Smooth muscle cell of the brain vasculature (primary cell): ENCODE measurements around the gene GPC6.

Source experiments
- DNase-seq: peaks from one replicate; pipeline ENCODE4 v3.0.0-alpha.2; 2012; ENCODE audit warnings: low read depth, low spot score

Gene GPC6

GRCh38 chr13:94160875-94161274 lies 934.3 kb downstream of the GPC6 start:
- DNase-seq: no peak

DNA sequence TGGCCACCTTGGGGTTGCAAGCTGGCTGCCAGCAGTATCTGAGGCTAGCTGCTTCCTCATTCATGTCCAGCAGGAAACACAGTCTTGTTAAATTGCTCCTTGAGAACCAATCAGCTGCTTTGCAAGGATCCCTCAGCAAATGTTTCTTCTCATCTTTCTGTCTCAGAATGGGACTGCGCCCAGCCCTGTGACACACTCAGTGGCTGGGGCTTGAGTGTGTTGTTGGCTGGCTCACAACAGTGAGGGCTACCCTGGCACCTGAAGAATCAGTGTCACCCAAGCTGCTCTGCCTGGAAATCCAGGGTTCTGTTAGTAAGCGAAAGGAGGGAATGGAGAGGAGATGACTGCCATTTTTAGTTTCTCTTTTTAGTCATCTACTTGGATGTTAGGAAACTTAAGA lies 935.7 kb downstream of the GPC6 start:
- no peak for DNase-seq

DNA sequence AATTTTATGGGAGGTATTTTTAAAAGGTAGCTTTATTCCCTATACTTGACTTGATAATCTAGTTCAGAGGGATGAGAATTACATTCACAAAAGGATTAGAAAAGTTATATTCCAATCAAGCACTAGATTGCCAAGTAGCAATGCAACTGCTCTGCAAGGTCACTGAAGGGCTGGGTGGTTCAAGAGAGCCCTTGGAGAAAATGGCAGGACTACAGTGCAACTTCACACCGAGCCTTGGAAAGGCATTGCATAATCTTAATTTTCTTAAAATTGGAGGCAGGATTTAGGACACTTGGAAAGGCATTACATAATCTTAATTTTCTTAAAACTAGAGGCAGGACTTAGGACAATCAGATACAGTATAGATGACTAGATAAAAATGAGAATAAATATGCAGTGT lies 936.9 kb downstream of the GPC6 start:
- no peak for DNase-seq

GRCh38 chr13:94168783-94169453 lies 942.3 kb downstream of the GPC6 start:
- no peak for DNase-seq

DNA sequence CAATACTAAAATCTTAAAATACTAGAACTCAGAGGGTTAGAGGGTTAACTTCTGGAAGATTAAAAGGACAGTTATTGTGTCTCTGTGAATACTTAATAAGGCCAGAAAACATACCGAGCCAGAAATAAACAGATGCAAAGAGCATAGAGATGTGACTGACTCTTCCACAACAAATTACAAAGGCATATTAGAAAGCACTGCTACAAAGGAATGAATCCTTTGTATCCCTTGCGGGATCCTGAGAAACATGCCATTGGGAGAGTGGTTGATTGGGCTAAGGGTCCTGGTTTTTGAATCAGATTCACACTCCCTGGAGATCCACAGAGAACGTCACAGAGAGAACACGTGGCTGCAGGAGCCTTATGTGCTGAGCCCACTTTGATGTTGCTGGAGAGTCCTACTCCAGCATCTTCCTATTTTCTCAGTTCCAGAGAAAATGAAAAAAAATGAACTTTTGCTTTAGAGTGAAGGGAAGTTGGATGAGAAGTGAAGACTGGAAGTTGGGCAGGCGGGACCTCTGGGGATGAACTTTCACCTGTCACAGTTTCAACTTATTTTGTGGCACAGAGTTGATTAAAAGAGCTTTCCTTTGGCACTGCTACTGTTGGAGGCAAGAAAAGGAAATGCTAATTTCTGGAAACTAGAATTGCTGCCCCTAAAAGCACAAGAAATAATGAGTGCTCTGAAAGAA lies 943.0 kb downstream of the GPC6 start:
- DNase-seq: no peak

DNA sequence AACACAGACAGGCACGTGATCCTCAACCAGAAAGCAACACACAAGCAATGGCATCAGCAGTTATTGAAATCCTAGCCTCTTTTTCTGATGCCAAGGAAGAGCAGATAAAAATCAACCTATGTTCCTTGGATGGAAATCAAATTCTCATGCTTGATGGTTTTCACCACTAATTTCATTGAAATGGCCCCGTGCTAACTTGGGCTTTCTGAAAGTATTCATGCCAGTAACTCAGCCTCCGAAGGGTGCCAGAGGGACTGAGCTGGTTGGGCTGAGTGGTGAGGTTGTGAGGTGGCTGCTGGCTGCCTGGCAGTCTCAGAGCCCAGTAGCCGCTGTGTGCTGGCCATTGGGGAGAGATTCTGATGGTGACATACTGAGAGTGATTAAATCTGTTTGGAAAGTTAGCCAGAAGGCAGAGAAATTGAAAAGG lies 943.6 kb downstream of the GPC6 start:
- no peak for DNase-seq

- DNase-seq: no peak
Measured at GRCh38 chr13:94172416-94172815, 945.8 kb downstream of the GPC6 start.

DNA sequence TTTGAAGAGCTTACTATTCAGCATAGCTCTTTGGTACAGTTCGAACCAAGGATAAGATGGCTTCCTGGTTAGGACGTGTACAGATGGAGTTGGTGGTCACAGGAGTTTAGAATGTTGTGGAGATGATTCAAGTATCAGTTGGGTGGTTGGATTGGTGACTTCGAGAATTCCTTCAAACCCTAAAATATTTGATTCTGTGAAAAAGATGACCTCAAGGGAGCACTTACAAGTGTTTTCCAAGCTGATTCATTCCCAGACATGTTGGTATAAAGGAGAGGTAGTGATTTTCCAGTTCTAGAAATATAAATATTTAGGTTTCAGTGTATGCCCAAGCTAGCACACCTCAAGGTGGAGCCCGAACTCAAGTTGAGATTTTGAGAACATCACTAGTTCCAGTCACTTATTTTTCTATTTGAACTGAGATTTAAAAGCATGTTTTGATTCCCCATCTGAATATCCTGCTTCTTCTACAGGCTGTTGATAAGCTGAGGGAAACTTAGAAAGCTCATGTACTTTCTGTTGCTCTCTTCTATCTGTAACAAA lies 946.8 kb downstream of the GPC6 start:
- no peak for DNase-seq

DNA sequence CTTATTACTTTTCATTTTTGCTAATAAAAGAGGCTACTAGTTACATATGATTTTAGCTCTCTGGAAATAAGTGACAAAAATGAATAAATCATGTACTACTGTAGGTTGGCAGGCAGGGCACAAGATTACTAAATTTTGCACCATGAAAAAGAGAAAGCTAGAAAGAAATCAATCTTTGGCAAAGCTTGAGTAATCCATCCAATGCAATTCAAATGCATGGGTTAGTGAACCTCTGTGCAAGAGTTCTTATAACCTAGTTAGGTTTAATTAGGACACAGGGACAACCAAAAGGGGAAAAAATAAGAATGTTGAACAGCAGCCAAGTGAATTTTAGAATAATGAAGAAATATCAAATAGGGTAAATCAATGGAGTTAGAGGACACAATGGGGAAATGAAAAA lies 947.4 kb downstream of the GPC6 start:
- DNase-seq: no peak

GRCh38 chr13:94175076-94175475 lies 948.5 kb downstream of the GPC6 start:
- no peak for DNase-seq

DNA sequence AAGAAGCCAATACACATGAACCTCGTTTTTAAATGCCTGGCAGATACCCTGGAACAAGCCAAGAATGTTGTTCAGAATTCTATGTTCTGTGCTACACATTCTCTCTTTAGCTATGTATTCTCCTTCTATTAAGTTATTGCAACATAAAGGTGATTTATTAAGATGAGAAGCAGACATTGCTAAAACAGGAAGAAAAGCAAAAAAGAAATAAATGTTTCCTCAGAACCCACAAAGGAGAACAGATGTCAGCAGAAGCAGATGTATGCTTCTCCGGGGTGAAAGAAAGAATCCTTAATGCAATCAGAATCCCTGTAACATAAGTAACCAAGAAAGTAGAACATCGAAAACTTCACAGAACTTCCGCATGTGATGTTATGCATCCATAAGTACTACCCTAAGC lies 950.0 kb downstream of the GPC6 start:
- DNase-seq: no peak

DNA sequence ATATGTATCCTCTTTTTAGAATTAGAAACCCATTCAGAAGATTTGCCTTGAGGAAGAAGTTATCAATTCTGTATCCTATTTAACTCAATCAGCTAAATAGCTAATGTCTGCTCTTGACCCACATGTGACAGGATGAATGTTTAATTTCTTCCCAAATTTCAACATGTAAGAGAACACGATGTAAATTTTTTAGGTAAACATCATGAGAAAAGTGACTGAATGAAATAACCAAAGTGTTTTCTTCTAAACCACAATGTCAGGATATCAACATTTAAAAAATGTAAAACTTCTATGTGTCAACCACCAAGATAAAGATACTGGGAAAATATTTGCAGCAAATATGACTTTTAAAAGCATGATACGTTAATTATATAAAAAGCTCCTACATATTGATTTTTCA lies 950.4 kb downstream of the GPC6 start:
- no peak for DNase-seq

- no peak for DNase-seq
Measured at GRCh38 chr13:94178625-94179244, 952.1 kb downstream of the GPC6 start.

DNA sequence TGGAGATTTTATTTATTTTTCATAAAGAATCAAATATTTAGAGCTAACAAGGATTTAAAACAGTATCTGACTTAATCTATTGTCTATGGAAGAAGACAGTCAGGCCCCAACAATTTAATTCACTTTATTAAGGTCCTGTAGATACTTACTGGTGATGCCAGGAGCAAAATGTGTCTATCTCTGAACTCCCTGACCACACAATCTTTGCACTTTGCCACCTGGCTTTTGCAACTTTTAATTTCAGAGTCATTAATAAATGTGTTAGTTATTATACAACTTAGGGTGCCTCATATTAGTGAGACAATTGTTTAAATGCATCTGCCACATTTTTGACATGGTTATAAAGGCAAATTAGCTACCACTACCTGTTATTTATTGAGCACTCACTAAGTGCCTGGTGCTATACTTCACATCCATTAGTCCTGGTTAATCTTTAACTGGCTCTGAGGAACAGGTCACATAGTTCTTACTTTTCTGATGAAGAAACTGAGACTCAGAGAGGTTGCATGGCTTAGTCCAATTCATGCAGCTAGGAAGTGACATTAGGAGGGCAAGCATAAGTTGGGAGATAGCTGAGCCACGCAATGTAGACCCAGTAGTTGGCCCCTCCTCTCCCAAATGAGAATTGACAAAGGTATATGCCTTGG lies 955.0 kb downstream of the GPC6 start:
- DNase-seq: no peak

- DNase-seq: no peak
Measured at GRCh38 chr13:94182185-94182761, 955.7 kb downstream of the GPC6 start.

- no peak for DNase-seq
Measured at GRCh38 chr13:94186470-94186869, 959.9 kb downstream of the GPC6 start.

- no peak for DNase-seq
Measured at GRCh38 chr13:94188201-94188854, 961.7 kb downstream of the GPC6 start.

DNA sequence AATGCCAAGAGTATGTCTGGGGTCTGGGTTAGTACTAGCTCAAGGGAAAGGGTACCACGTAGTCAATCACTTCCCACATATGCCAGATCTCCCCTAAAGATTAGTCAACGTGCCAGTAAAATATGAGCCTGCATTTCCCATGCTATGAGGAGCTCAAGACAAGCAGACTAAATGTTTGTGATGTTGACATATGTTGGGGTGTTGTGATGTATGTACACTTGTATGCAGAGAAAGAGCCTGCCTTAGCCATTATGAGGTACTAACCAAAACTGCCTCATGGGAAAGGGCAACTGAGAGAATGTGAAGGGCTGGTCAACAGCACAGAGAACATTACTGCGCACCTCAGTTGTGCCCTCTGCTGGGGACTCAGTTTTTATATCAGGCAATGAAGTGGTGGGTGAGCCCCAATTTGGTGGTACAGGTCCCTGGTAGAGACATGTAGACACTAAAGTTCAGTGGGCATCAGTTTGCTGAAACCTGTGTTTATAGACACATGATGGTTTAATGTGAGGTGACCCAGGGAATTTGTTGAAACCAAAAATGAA lies 965.9 kb downstream of the GPC6 start:
- no peak for DNase-seq

GRCh38 chr13:94195715-94196114 lies 969.1 kb downstream of the GPC6 start:
- DNase-seq: peak; percentile 60

GRCh38 chr13:94196413-94196812 lies 969.8 kb downstream of the GPC6 start:
- DNase-seq: no peak

DNA sequence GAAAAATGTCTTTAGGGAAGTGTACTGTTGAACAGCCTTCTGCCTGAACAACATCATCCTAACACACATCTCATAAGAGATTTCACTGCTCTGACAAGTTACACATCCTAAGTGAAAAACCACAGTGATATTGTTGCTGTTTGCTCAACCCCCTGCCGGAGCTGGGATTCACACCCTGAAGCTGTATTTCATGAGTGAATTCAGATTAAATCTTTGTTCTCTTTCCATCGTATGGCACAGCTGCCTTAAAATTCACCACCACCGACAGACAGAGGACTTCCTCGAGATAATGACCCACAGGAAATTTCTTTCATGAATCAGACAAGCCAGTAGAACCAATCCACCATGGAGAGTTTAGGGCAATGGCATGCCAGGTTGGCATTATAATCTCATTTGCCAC lies 972.1 kb downstream of the GPC6 start:
- no peak for DNase-seq
